HG02759 (cell line): ENCODE measurements around the gene RAD18.

Source experiments
- ATAC-seq: cut with Tn5 transposase; IDR thresholded peaks from one replicate; pipeline ENCODE4 v1.9.1; 2021; ENCODE audit warnings: mild to moderate bottlenecking, moderate library complexity; ENCODE audit not compliant: unreplicated experiment

RAD18 gene

GRCh38 chr3:8966820-8967348 lies 3.6 kb upstream of the RAD18 start:
- no peak for ATAC-seq

- no peak for ATAC-seq
Measured at GRCh38 chr3:8966150-8966819, 3.0 kb upstream of the RAD18 start.

- ATAC-seq: no peak
Measured at GRCh38 chr3:8964436-8965370, 1.4 kb upstream of the RAD18 start.

- ATAC-seq: no peak
Measured at GRCh38 chr3:8962226-8962861, 928 bp downstream of the RAD18 start.

GRCh38 chr3:8959668-8960067 lies 3.6 kb downstream of the RAD18 start:
- no peak for ATAC-seq

- peak; percentile 84 for ATAC-seq
Measured at GRCh38 chr3:8954938-8955763, 8.1 kb downstream of the RAD18 start.

DNA sequence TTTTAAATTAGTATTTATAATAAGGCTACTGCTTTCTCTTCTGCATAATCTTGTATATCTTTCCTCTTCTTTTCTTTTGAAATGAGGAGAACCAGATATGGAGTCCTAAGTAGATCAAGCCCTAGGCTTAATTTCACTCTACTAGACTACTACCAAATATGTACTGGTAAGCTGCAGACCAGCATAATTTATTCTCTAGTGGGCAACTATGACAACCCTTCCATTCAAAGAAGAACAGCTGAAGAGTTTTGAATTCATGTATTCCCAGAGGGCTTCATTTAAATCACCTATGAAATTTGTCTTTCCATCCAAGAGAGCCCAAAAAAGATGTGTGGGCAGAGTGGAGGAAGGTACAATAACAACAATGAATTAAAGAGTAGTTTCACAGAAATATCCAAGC lies 10.0 kb downstream of the RAD18 start:
- ATAC-seq: no peak

DNA sequence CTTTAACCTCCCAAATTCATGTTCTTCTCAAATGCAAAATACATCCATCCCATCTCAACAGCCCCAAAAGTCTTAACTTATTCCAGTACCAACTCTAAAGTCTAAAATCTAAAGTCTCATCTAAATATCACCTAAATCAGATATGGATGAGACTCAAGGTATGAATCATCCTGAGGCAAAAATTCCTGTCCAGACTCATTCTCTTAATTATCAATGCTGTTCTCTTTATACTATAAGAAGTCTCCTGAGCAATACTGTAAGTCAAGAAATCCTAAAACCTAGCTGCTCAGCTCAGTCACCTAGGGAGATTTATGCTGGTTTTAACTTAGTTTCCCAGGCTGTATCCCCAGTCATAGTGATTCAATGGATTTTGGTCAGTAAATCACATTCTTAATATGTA lies 11.1 kb downstream of the RAD18 start:
- no peak for ATAC-seq

GRCh38 chr3:8945890-8946600 lies 17.2 kb downstream of the RAD18 start:
- ATAC-seq: no peak

GRCh38 chr3:8942746-8943488 lies 20.4 kb downstream of the RAD18 start:
- ATAC-seq: no peak

- no peak for ATAC-seq
Measured at GRCh38 chr3:8942115-8942514, 21.2 kb downstream of the RAD18 start.

DNA sequence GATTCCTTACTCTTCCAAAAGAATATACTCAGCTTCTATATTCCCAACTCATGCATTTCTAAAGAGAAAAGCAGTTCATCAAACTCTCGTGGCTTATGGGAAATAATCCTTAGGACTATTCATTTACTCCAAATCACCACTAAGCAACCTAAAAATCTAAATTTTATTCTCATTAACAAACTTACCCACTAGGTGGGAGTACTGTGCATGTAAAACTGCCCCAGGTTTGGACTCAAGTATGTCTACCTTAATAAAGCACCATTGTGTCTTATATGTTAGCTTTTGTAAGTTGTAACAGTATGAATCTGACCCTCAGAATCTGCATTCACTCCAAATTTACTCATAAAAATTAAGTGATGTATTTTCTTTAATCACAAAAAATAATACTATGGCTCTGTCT lies 25.3 kb downstream of the RAD18 start:
- ATAC-seq: no peak

DNA sequence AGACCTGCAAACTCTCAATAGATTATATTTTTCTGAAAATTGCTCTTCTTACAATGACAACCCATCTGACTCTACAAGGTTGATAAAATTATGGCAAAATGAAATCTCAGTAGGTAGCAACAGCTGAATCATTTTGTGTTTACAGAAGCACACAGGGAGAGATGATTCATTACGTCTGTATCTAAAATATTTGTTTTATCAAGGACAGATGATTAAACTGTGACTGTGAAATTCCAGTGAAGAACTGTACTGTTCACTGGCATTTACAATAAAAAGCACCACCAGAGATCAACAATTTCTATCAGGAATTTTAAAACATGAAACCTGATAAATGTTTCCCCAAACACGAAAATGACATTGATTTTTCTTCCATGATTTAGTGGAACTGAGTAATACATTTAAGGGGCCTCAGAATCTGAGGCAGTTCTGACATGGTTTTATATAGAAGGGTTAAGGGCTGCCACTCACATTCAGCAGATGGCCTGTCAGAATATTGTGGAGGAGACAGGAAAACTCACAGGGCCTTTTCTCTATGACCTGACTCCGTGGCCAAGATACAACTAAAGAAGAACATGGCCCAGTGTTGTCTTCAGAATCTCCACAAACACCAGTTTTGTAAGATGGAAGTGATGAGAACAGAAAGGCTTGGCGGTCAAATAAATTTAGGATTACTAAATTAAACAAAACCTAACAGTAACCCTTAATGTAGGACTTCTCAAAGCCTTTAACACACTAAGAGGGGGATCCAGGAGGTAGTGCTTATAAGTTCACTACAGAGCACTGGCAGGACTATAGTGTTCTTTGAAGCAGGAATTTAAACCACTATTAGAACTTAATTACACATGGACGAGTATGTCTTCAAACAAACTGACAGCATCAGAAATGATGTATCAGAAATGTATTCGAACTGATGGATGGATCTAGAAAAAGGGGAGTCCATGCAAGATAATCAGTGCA lies 25.9 kb downstream of the RAD18 start:
- ATAC-seq: no peak

GRCh38 chr3:8932507-8932906 lies 30.8 kb downstream of the RAD18 start:
- ATAC-seq: no peak

GRCh38 chr3:8931342-8931741 lies 31.9 kb downstream of the RAD18 start:
- no peak for ATAC-seq

GRCh38 chr3:8929860-8930259 lies 33.4 kb downstream of the RAD18 start:
- ATAC-seq: no peak

DNA sequence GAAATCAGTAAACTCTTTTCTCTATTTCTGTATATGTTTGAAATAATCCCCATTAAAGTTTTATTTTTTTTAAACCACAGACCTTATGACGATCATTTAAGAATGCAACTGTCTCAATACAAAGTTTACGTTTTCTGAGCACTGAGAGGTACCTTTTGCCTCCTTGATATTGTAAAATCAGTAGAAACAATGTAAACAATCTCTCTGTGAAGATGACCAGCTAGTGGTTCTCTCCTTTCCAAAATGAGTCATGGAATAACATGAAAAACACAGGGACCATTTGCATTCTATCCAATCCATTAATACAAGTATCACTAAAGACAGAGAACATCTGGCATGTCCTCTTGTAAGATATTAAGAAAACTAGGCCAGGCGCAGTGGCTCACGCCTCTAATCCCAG lies 48.8 kb downstream of the RAD18 start:
- no peak for ATAC-seq

GRCh38 chr3:8911781-8912180 lies 51.5 kb downstream of the RAD18 start:
- ATAC-seq: no peak
